Urinary bladder (tissue), 4 donors: ENCODE measurements around the gene GREM1. TPM values are rescaled to one million over a fixed set of nuclear protein-coding genes. Genes with fewer than 3 reads are reported as not detected.
A peak's percentile ranks its signal among the peaks of the same experiment; 100 is the strongest.

ENCODE experiments used
- DNase-seq: peaks from one replicate; pipeline ENCODE4 v3.0.0-alpha.2; 2015; ENCODE audit errors: extremely low spot score
- H3K27ac ChIP-seq: one replicate; pipeline ENCODE4 v1.5.1; 2013; ENCODE audit warnings: low read depth, mild to moderate bottlenecking, moderate library complexity
- H3K36me3 ChIP-seq: one replicate; pipeline ENCODE4 v1.6.1; 2013; ENCODE audit warnings: mild to moderate bottlenecking, moderate library complexity; ENCODE audit not compliant: insufficient read depth
- H3K4me1 ChIP-seq: one replicate; pipeline ENCODE4 v1.6.1; 2013; ENCODE audit warnings: mild to moderate bottlenecking, moderate library complexity; ENCODE audit not compliant: insufficient read depth
- H3K4me3 ChIP-seq: one replicate; pipeline ENCODE4 v1.5.1; 2013; ENCODE audit warnings: low read depth, low read length
- WGBS: extraction: QIAGEN DNeasy Blood & Tissue Kit; methylation state at CpG from one replicate; pipeline ENCODE4 v1.1.7; 2013; 5-methylcytosine and 5-hydroxymethylcytosine counted together
- polyA plus RNA-seq: library from polyadenylated mRNA; stranded (reverse); fragments of 200-250 nt; gene quantifications from one replicate; pipeline ENCODE4 v1.2.3, GENCODE V29; 2013
- total RNA-seq: library from RNA; depleted of rRNA; stranded (reverse); fragments of >200 nt; gene quantifications from one replicate; pipeline ENCODE4 v1.2.3, GENCODE V29; 2014
- donor health status: healthy with polysubstance abuse.
- donor health status: healthy.

GREM1 gene
- total RNA-seq (8.7 TPM), polyA plus RNA-seq (1.2 TPM)

DNA sequence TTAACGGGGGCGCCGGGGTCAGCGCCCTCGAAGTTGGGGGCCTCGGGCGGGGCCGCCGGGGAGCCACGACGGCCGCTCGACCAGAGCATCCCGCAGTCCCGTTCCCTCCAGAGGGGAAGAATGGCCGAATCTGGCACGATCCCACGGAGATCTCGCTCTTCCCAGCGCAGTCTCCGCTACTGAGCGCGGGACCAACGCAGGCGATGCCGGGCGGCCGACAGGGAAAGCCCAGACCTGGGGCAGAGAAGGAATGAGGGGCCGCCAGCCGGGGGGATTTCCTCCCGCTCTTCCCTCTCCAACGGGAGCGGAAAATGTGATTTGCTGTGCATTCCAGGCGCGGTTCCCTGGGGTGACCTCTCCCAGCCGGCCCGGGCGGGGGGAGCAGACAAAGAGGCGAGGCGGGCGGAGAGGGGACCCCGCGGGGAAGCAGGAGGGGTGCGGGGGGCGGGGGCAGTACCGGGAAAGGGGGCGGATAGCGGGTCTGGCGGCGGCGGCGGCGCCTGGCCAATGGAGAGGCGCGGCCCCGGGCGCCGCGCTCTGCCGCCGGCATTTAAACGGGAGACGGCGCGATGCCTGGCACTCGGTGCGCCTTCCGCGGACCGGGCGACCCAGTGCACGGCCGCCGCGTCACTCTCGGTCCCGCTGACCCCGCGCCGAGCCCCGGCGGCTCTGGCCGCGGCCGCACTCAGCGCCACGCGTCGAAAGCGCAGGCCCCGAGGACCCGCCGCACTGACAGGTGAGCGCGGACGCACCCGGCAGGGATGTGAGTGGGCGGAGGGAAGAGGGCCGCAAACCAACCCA is at the start of gene GREM1:
Gene GREM1 (plus strand): TSS at position 579 of the 801 bp plus-strand sequence. CDS start 12,687 bp downstream, outside the sequence.
- no peak for DNase-seq

DNA sequence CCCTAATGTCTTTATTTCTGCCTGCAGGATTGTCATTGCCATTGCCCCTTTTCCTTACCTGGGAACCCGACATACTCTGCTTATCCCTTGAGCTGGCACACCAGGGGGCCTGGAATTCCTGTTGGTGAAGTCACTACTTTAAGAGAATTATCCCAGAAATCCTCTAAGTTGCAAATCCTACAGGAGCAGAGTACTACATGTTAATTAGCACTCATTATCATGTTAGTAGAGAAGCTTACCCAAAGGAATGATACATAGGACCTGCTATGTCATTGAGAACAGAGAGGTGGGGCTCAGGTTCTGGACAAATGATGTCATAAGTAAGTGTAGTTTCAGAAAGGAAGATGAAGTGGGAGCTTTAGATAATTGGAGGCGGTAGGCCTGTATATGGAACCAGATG is 48.9 kb upstream of the GREM1 start:
- no peaks in the 10 kb centered on the region for H3K4me1 ChIP-seq
- no peak for DNase-seq
- 86% methylated on average over 2 of the region's 2 CpGs for WGBS
- no peak overlapping the region for H3K27ac ChIP-seq
- no peak overlapping the region for H3K4me3 ChIP-seq
- no peaks in the 10 kb centered on the region for H3K36me3 ChIP-seq

More for the DNA sequence above, at the start of gene GREM1:
- Histone ChIP-seq H3K36me3 (no peaks in the 10 kb centered on the region), H3K27ac (no peak within 1 kb of the TSS), H3K4me1 (peaks cover 1% of the 10 kb centered on the region), H3K4me3 (peak within 1 kb of the TSS; percentile 15)
- under 1% methylated on average over 99 of the region's 99 CpGs for WGBS

- no peak for DNase-seq
These were observed 47.8 kb upstream of the GREM1 start for GRCh38 chr15:32669896-32670611.

GRCh38 chr15:32670623-32671022 is 47.2 kb upstream of the GREM1 start:
- Histone ChIP-seq H3K4me1 (no peaks in the 10 kb centered on the region), H3K36me3 (no peaks in the 10 kb centered on the region), H3K27ac (no peak overlapping the region), H3K4me3 (no peak overlapping the region)
- 90% methylated on average over 3 of the region's 3 CpGs for WGBS
- DNase-seq = no peak

More at GRCh38 chr15:32669896-32670611, 47.8 kb upstream of the GREM1 start:
- 47% methylated on average over 5 of the region's 5 CpGs for WGBS
- H3K4me3 ChIP-seq = no peak overlapping the region
- no peaks in the 10 kb centered on the region for H3K4me1 ChIP-seq
- no peaks in the 10 kb centered on the region for H3K36me3 ChIP-seq
- H3K27ac ChIP-seq = no peak overlapping the region

- Histone ChIP-seq H3K4me1 (no peaks in the 10 kb centered on the region), H3K27ac (no peak overlapping the region), H3K4me3 (no peak overlapping the region), H3K36me3 (no peaks in the 10 kb centered on the region)
- 93% methylated on average over 29 of the region's 29 CpGs for WGBS
- no peak for DNase-seq
These were observed 46.2 kb upstream of the GREM1 start for GRCh38 chr15:32671339-32672325.

DNA sequence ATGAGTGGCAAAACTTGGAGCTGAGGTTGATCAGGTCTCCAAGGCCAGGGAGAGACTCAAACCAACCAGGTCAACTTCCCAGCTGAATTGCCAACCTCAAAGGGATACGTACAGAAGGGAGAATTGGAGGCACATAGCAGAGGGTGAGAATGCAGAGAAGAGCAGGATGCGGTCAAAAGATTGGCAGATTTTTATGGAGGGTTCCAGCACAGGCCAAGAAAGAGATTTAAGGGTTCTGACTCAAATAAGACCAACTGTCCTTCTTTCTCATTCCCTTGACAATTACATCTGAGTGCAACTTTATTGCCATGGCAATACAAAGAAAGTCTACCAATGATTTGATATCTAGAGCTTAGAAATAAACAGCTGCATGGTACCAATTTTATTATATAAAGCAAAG is 43.1 kb upstream of the GREM1 start:
- no peak for DNase-seq
- no peaks in the 10 kb centered on the region for H3K4me1 ChIP-seq
- no peak overlapping the region for H3K27ac ChIP-seq
- no peak overlapping the region for H3K4me3 ChIP-seq
- H3K36me3 ChIP-seq = no peaks in the 10 kb centered on the region
- 69% methylated on average over 2 of the region's 2 CpGs for WGBS

DNA sequence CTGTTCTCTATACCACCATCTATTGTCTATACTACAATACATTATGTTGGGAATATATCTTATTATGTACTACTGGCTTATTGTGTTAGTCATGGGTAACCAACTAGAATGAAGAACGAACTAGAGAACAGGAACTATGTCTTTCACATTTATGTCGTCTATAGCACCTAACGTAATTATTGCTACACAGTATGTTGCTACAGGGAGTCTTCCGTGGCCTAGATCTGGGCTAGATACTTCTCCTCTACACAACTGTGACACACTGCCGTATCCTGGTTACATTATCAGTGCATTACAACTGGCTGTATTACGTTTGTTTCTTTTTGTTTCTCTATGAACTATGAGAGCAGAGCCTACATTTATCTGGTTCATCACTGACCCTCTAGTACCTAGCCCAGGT is 42.3 kb upstream of the GREM1 start:
- Histone ChIP-seq H3K36me3 (no peaks in the 10 kb centered on the region), H3K4me1 (no peaks in the 10 kb centered on the region), H3K4me3 (no peak overlapping the region), H3K27ac (no peak overlapping the region)
- WGBS = 76% methylated on average over 6 of the region's 6 CpGs
- DNase-seq = no peak

- H3K4me3 ChIP-seq = no peak overlapping the region
- whole genome bisulfite sequencing = 62% methylated on average over 2 of the region's 2 CpGs
- no peaks in the 10 kb centered on the region for H3K4me1 ChIP-seq
- no peaks in the 10 kb centered on the region for H3K36me3 ChIP-seq
- H3K27ac ChIP-seq = no peak overlapping the region
- no peak for DNase-seq
These were observed 41.6 kb upstream of the GREM1 start for GRCh38 chr15:32676169-32676568.

DNA sequence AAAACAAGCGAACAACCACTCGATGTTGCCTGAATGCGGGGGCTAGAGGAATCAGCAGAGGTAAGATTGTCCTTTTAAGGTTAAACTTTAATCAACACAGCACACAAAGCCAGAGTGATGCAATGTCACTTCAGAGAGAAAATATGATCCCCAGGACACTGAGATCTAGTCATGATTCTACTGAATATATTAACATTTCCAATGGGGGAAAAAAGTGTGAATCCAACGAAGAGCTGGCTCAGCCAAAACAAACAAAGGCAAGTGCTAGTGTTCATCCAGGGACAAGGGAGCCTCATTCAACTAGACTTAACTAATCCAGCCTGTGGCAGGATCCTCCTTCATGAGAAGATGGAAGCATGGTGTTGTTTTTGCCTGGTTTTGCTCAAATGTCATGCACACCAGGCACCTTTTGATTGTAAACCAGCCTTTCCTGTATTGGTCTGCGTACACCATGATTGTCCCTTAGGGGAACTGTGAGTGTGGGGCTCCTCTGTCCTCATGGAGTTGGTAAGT is 40.5 kb upstream of the GREM1 start:
- Histone ChIP-seq H3K4me1 (no peaks in the 10 kb centered on the region), H3K36me3 (no peaks in the 10 kb centered on the region), H3K27ac (no peak overlapping the region), H3K4me3 (no peak overlapping the region)
- no peak for DNase-seq
- 69% methylated on average over 5 of the region's 5 CpGs for WGBS

DNA sequence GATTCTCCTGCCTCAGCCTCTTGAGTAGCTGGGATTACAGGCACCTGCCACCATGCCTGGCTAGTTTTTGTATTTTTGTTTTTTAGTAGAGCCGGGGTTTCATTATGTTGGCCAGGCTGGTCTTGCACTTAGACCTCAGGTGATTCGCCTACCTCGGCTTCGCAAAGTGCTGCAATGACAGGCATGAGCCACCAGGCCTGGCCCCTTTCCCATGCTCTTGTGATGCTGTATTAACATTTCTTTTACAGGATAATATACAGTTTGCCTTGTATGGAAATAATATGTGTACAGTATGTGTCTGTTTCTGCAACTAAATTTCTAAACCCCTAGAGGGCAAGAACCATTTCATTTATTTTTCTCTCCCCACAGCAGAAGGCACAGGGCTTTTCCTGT is 38.5 kb upstream of the GREM1 start:
- no peaks in the 10 kb centered on the region for H3K4me1 ChIP-seq
- 96% methylated on average over 4 of the region's 4 CpGs for WGBS
- no peak overlapping the region for H3K27ac ChIP-seq
- no peaks in the 10 kb centered on the region for H3K36me3 ChIP-seq
- DNase-seq = no peak
- no peak overlapping the region for H3K4me3 ChIP-seq

GRCh38 chr15:32682569-32682968 is 35.2 kb upstream of the GREM1 start:
- H3K36me3 ChIP-seq = no peaks in the 10 kb centered on the region
- no peak overlapping the region for H3K27ac ChIP-seq
- H3K4me3 ChIP-seq = no peak overlapping the region
- no peaks in the 10 kb centered on the region for H3K4me1 ChIP-seq
- DNase-seq = no peak
- WGBS = 87% methylated on average over 3 of the region's 3 CpGs

- Histone ChIP-seq H3K36me3 (no peaks in the 10 kb centered on the region), H3K27ac (no peak overlapping the region), H3K4me3 (no peak overlapping the region), H3K4me1 (no peaks in the 10 kb centered on the region)
- WGBS = 97% methylated on average over 2 of the region's 2 CpGs
- no peak for DNase-seq
These were observed 34.7 kb upstream of the GREM1 start for GRCh38 chr15:32682977-32683630.
